Mucosa of gallbladder (tissue), 1 donor: ENCODE measurements around the gene EFHB. TPM values are rescaled to one million over a fixed set of nuclear protein-coding genes. Genes with fewer than 3 reads are reported as not detected.
"Not testable (repeated sequence)": the region's sequence is repeated elsewhere in the genome, so short reads cannot be mapped to it uniquely, and the experiment has no call there.

Experiments
- DNase-seq: peaks from one replicate; pipeline ENCODE4 v3.0.0-alpha.2; 2020; ENCODE audit warnings: low spot score
- total RNA-seq: library from RNA; stranded (reverse); gene quantifications from one replicate; pipeline ENCODE4 v1.2.1, GENCODE V29; 2021
- donor health status: DM: no; HTN: no; CAD: no.

The EFHB gene
- total RNA-seq, 1 donor from 2014 or later = 0.75 TPM

DNA sequence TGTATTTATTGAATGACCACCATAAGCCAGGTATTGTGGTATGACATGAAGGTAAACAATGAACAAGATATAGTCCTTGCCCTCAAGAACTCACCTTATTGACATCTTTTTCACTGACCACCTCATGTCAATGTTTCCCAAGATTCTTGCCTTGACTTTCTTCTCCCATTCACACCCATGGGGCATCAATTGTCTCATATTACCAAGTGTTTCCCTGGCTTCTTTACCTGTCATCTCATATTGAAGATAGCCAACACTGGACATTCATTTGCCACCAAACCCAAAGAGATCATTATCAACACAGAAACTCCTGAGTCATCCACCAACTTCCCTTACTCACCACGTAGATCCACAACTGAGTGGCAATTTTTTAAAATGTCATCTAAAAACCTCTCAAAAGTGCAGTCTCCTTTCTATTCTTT lies 2.2 kb downstream of the EFHB start:
- DNase-seq = no peak

DNA sequence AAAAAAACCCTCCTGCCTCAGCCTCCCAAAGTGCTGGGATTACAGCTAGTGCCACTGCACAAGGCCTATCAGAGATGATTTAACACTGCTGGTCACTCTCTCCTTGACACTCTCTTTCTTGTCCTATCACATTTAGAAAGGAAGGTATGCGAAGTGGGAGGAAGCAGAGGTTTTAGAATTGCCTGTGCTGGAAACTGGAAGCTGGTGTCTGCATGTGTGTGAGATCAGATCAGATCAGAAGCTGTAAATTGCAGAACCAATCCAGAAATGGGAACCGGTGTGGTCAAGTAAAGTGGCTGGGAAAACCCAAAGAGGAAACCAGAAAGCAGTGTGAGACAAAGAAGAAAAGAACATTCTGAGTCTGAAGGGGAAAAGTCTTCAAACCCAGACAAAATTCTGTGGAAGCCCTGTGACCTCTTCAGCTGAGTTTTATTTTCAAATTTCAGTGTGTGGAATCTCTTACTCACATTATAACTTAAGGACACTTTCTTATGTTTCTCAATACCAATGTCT lies 2.8 kb downstream of the EFHB start:
- peak; percentile 14 for DNase-seq

DNA sequence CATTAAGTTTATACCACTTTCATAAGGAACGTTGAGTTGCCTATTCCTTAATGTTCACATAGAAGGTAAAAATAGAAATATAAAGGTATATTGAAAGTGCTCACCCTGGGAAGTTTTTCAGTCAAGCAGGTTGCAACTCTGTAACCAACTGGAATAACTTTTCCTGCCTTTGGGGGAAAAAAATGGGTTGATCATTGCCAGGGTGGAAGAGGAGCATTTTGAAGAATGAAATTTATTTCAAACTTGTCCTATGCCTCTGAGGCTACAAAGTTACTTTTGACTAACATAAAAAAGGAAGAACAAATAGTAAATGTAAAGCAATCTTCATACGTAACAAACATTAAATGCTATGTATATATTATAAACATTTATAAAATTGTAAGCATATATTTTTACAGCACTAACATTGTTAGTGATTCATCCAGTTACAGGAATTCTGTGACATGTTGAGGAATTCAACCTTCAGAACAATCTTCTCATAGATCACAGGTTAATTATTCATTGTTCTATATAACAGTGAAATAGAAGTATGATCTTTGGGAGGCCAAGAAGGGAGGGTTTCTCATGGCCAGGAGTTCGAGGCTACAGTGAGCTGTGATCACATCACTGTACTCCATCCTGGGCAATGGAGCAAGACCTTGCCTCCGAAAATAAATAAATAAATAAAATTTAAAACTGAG lies 13.5 kb downstream of the EFHB start:
- no peak for DNase-seq

DNA sequence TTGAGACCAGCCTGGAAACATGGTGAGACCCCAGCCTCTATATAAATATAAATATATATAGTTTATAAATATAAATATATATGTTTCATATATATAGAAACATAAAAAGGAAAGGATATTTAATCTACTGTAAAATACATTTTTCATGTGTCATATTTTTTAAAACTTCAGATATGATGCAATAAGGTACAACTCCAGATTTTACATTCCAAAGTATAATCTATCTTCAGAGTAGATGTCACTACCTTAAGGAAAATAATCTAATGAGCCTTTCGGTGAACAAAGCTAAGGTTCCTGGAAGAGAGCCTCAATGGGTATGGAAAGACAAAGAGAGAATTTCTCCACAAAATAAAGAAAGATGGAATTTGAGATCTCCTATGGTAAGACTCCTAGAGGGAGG lies 16.9 kb downstream of the EFHB start:
- DNase-seq = no peak

DNA sequence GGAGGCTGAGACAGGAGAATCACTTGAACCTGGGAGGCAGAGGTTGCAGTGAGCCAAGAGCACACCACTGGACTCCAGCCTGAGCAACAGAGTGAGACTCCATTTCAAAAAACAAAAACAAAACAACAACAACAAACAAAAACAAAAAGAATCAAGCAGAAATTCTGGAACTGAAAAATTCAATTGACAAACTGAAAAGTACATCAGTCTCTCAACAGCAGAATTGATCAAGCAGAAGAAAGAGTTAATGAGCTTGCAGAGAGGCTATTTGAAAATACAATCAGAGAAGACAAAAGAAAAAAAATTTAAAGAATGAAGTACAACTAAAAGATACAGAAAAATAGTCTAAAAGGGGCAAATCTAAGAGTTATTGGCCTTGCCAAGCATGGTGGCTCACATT lies 22.6 kb downstream of the EFHB start:
- no peak for DNase-seq

DNA sequence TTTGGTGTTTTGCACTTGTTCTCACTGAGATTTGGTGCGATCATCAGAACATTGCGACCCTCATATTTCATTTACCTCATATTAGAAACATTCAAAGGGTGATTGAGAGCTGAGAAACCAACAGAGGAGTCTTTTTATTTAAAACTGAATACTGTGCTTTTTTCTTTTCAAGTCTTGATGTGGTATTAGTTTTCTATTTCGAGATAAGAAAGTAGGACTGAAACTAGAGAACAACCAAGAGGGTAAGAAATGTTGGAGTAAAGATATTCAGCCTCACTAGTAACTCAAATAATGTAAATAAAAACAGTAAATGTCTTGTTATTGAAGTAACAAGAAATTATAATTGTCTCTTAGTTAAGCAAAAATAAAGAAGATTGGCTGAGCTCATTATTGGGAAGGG lies 26.5 kb downstream of the EFHB start:
- no peak for DNase-seq

DNA sequence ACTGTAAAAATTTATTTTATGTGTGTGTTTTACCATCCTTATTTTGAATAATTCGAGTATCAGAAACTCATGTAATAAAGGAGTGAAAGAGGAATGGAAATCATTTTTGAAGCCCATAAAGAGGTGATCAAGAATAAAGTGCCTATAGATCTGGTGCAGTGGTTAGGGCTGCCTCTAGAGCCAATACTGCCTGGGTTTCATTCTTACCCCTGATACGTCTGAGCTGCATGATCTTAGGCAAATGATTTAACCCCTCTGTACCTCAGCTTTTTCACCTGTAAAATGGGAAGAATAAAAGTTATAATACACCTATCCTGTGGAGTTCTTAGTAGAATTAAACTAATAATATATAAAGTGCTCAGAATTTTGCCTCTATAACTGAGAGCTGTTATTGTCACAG lies 30.4 kb downstream of the EFHB start:
- no peak for DNase-seq

DNA sequence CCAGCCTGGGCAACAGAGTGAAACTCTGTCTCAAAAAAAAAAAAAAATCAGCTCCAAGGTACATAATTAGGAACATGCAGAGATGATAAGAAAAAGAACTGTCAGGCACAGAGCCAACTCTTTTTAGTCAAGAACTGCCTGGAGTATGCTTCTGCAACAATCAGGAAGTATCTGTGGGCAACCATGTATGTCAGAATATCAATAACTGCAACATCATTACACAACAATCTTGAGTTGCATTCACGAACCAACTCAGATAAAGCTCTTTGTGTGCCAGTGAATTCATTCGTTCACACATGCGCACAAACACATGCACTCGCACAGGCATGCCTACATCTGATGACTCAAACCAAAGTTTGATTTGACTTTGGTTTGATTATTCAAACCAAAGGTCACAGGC lies 32.1 kb downstream of the EFHB start:
- DNase-seq = peak; percentile 61

DNA sequence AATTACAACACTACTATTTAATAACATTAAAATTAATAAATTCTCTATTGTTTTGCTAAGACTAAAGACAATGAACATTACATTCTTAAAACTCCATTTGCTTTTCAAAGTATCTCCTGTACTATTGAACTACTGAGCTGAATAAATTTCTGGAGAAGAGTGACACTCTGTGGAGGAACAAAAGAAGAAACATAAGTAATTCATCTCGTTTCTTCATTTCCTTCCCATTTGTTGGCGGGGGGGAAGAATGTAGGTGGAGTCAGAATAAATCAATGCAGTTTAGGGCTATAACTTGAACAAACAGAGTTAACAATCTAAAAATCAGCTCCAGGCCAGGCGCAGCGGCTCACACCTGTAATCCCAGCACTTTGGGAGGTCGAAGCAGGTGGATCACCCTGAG lies 32.7 kb downstream of the EFHB start:
- peak; percentile 23 for DNase-seq

DNA sequence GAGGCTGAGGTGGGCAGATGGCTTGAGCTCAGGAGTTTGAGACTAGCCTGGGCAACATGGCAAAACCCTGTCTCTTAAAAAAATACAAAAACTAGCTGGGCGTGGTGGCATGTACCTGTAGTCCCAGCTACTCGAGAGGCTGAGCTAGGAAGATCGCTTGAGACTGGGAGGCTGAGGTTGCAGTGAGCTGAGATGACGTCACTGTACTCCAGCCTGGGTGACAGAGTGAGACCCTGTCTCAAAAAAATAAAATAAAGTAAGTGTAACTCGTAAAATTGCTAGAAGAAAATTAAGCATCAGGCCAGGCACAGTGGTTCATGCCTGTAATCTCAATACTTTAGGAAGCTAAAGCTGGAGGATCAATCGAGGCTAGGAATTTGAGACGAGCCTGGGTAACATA lies 34.2 kb downstream of the EFHB start:
- not testable (repeated sequence) for DNase-seq

DNA sequence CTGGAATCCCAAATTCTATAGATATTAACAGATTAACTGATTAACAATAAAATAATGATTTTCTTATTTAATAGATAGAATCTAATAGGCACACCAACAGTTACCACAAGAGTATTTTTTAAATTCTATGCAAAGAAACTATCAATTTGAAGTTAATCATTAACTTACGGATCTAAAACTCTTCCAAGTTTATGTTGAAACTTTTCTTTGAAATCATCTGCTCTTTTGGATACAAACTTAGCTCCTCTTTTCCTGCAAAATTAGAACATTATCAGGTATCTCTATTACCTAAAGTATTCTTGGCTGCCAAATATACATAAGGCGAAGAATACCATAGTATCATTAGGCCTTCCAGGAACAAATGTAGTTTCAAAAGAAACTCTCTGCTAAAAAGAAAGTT lies 34.8 kb downstream of the EFHB start:
- DNase-seq = no peak

DNA sequence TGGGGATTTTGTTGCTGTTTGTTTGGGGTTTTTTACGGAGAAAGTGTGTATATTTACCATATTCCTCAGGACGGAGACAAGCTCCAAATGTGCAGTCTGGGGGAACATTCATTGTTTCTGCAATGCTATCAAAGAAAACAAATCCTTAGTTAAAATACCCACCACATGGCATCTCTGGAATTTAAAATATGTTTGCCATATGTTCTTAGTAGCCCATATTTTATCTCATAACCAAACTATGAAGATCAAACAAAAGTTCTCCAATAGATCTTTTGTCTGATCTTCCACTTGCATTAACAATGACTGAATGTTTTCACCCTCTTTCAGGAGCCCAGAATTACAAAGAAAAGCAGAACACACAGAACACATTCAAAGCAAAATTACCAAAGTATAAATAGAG lies 35.3 kb downstream of the EFHB start:
- no peak for DNase-seq

DNA sequence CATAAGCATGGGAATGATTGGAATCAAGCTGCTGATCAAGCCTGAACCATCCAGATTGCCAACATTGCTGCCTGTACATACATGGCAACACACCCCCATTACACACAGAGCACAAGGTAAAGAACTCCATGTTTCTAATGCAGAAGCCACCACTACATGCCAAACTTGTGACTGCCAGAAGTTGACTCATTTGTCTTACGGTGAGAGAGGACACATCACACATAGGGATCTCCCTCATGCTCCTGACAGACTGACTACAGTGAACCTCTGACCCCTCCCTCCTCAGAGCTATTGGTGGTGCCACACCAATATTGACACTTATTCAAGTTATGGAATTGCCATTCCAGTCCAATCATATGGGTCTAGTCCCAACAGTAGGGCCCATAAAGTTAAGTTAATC lies 42.3 kb downstream of the EFHB start:
- DNase-seq = no peak

DNA sequence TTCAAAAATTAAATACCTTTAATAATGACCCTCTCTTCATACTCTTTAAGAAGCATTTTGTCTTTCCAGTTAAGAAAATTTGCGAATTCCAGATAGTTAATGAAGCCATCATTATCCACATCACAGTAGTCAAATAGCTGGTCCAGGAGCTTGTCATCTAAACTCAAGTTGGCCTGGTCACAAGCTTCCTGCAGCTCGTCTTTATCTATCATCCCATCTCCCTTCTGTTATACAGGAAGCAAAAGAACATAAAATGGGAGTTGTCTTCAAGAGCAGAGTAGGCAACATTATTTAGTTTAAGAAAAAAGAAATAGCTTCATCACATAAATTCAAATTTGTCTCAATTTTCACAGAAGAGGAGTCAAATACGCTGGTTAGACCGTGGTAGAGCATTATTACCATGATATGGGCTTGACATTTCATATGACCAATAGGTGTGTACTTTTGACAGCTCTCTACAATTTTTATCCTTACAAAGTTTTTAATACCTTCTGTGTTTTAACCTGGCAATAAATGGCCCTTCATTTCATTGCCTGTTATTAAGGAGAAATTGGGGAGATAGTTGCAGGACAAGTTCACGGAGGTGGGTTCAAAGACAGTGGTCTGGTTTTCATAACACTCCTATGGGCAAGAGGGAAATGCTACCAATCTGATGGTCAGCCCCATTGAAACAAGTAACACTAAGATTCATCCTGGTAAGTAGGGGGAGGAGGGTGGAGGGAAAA lies 45.4 kb downstream of the EFHB start:
- DNase-seq = no peak

DNA sequence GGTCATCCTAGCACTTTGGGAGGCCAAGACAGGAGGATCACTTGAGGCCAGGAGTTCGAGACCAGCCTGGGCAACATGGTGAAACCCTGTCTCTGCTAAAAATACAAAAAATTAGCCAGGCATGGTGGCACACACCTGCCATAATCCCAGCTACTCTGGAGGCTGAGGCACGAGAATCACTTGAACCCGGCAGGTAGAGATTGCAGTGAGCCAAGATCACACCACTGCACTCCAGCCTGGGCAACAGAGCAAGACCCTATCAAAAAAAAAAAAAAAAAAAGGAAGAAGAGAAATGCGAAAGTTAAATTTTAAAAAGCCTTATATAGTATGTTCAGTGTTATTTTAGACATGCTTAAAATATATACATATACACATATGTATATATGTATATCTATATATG lies 46.9 kb downstream of the EFHB start:
- not testable (repeated sequence) for DNase-seq

DNA sequence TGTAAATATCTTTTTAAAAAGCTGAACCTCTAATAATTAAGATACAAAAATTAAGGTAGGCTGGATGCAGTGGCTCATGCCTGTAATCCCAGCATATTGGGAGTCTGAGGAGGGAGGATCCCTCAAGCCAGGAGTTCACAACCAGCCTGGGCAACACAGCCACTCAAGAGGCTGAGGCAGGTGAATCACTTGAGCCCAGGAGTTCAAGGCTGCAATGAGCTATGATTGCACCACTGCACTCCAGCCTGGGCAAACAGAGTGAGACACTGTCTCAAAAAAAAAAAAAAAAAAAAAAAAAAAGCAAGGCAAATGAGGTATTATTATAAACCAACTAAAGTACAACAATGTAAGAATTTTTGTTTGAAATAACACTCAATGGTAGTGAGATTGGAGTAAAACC lies 47.6 kb downstream of the EFHB start:
- DNase-seq = no peak

DNA sequence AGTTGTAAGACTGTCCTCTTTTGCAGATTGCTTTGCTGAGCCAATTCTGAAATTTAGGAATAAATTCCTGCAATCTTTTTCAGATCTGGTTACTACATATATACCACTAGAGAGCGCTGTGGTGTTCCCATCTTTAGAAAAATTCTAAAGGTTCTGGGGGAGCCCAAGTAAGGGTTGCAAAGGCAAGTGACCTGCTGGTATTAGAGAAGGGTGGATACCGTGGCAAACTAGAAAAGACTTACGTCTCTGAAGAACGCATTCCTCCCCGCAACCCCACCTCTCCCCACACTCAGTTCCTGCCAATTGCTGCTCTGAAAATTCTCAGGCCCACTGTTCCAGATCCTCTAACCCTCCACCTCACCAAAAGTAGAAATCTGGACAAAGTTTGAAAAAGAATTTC lies 48.5 kb downstream of the EFHB start:
- no peak for DNase-seq

DNA sequence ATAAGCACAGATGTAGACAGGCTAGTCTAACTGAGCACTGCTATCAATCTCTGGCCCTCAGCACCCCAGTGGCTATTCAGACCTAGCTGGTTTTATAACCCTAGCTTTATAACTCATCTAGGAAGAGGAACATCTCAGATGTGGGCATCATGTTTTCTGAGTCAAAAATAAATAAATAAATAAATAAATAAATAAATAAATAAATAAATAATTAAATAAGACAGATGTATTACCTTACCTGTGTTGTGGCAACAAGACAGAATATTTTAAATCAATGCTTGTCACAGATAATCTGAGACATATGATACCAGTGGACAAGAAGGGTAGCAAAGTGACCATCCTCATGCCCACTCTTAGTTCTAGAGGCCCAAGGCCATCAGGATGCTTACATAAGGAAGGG lies 52.2 kb downstream of the EFHB start:
- no peak for DNase-seq

DNA sequence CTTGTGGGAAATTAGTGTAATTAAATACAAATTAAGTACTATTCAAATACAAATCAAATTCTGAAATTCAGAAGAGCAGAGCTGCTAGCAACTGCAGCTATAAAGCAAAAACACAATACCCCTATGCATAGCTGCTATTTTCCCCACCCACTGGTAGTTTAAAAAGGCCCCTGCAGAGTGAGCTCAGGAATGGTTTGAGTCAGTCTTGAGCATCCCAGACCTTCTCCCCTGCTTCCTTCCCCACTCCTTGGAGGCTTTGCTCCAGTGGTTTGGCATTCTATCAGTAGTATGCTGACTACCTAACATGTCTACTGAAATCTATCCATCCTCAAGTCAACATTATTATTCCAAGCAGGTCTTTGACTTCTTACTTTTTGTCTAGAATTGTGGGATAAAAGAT lies 53.0 kb downstream of the EFHB start:
- DNase-seq = no peak

DNA sequence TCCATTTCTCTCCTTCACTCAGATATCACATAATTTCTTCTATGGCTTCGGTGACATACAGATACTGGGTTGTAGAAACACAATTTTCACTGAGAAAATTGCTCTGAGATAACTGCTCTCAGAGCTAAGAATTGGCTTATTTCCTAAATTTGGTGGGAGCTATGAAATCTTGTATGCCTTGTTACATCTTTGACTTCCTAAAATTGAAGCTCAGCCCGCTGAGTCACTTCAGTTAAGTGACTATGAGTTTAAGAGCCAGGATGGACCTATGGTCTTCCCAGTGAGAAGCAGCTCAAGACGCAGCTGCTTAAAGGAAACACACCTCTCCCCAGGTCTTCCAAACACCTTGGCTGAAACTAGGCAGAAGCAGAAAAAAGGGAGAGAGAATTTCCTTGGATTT lies 56.4 kb downstream of the EFHB start:
- DNase-seq = no peak

DNA sequence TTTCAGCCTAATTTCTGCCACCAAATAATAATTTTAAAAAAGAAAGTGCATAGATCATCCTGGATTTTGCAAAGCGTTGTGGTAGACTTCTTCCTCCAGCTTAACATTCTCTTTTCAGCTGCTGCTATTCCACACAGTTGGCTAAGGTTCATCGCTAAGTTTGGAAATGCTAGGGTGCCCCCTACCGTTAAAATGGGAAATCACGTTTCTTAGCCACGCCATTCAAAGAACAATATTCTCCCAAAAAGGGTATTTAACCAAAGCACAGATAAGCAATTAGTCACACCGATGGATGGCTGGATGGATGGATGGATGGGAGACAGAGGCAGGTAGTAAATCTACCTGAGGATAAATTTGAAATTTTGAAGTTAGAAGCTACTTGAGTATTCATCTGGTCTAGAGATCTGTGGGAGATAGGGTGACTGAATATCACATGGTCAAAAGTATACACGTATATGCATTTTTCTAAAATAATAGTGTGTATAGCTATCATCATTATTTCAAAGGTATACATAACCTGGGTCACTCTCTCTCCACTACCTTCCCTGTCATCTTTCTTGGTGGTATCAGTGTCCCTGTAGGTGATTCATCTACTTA lies 67.2 kb downstream of the EFHB start:
- peak; percentile 57 for DNase-seq

DNA sequence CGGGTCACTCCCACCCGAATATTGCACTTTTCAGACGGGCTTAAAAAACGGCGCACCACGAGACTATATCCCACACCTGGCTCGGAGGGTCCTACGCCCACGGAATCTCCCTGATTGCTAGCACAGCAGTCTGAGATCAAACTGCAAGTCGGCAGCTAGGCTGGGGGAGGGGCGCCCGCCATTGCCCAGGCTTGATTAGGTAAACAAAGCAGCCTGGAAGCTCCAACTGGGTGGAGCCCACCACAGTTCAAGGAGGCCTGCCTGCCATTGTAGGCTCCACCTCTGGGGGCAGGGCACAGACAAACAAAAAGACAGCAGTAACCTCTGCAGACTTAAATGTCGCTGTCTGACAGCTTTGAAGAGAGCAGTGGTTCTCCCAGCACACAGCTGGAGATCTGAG lies 78.7 kb downstream of the EFHB start:
- not testable (repeated sequence) for DNase-seq

DNA sequence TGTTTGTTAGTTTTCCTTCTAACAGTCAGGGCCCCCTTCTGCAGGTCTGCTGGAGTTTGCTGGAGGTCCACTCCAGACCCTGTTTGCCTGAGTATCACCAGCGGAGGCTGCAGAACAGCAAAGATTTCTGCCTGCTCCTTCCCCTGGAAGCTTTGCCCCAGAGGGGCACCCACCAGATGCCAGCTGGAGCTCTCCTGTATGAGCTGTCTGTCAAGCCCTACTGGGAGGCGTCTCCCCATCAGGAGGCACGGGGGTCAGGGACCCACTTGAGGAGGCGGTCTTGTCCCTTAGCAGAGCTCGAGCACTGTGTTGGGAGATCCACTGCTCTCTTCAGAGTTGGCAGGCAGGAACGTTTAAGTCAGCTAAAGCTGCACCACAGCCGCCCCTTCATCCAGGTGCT lies 87.4 kb downstream of the EFHB start:
- not testable (repeated sequence) for DNase-seq
